NCI-H2196 treated with DMSO at 0.1 percent for 48 hours (cell line): Measurements from ENCODE around the gene UPF2.
"Not testable (repeated sequence)": the region's sequence is repeated elsewhere in the genome, so short reads cannot be mapped to it uniquely, and the experiment has no call there.

Source experiments
- DNase-seq: peaks from one replicate; lab custom pipeline; 2025; ENCODE audit not compliant: unreplicated experiment; lab: John Stamatoyannopoulos, UW

UPF2 gene

DNA sequence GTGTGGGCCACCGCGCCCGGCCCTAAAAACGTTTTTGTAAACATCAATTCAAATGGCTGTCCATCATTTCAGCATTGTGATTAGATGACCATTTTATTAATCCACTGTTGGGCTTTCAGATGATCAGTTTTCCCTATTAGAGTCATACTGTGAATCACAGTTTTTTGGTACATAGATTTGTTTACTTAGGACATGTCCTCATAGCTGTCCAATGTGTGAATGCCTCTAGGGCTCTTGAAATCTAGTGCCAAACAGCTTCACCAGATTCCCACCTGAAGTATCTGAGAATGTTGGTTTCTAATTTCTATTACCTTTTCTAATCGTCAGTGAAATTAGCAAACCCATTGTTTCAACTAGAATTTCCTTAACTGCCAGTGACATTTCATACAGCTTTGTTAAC lies 66.8 kb downstream of the UPF2 start:
- no peak for DNase-seq

- DNase-seq: not testable (repeated sequence)
Measured at GRCh38 chr10:11972523-11972922, 70.1 kb downstream of the UPF2 start.

GRCh38 chr10:11962176-11962575 lies 80.4 kb downstream of the UPF2 start:
- DNase-seq: no peak

DNA sequence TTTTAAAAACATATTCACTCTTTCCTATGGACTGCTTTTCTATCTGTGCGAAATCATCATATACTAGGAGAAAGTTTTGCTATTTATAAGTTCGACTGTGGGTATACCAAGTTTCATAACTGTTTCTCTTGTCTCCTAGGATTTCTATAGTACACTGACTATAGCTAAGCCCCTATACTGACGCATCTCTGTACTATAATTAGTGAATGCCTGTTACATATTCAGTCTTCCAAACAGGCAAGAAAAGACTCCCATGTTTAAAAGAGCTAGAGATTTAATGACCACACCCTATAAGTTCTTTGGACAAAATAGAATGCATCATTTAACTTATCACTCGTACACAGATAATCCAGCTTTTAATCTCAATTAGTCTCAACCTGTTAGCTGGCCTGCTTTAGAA lies 80.8 kb downstream of the UPF2 start:
- DNase-seq: no peak

DNA sequence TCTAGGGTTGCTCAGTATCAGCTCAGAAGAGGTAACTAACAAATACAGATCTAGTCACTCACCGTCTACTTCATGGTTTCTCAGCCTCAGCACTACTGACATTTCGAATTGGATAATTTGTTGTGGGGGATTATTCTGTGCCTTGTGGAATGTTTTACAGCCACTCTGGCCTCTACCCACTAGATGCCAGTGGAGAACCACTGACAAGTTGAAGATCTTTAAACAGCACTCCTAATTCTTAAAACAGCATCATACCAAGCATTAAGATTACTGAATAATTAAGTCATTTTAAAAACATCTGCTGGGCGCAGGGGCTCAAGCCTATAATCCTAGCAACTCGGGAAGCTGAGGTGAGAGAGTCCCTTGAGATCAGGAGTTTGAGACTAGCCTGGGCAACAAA lies 82.6 kb downstream of the UPF2 start:
- no peak for DNase-seq

DNA sequence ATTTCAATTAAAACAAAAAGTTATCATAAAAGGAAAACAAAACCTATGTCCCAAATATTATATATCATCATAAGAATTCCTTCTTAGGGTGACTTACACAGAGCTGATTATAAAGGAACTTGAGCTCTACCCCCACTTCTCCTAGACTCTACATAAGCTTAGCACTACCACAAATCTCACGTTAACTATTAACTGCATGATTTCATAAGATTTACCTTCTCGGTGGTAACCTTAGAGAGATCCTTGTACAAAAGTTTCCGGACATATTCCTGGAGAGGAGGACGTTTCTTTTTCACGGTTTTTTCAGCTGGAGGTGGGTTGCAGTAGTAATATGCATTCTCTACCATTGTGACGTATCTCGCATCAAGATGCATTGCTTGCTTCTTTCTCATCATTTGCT lies 83.7 kb downstream of the UPF2 start:
- no peak for DNase-seq

GRCh38 chr10:11951695-11952094 lies 90.9 kb downstream of the UPF2 start:
- no peak for DNase-seq

DNA sequence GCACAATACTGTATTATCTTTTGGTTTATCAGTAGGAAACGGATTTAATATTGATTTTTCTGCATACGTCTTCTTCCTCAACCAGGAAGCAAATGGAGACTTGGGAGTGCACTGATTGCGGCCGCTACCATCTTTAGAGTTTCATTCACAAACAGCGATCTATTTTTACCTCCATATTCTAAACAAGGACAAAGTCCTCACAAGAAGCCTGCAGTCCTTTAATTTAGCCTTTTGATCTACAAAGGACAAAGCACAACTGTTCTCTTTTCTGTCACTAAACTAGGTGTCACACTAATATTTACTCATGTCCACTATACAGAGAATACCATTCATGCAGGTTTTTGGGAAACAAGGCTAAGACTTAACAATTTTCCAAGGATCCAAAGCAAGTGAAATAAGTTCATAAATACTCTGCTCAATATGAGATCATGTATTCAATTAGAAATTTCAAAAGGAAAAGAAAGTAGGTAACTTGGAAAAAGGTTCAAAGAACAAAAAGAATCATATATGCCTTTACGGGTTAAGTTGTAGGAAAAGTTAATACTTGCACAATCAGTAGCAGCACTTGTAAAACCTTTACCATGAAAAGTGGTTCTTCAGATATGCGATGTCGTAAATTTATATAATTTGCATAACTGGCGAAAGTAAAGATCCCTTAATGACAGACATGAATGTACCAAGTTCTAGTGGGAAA lies 92.1 kb downstream of the UPF2 start:
- DNase-seq: no peak

DNA sequence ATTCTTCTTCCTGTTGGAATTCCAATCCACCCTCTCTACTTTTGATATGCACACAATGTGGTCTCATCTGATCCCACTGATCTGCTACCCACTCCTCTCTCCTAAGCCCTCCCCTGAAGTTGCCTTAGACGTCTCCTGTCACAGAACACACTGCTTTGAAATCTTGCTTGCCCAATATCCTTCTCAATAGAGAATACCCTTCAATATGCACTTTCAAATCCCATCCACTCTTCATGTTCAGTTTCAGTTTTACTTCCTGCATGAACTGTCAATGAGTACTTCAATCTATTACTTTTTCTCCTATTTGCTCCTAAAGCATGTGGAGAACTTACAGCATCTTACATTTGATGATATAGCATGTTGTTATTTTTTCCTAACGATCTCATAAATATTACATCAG lies 93.5 kb downstream of the UPF2 start:
- DNase-seq: no peak

GRCh38 chr10:11946652-11947051 lies 96.0 kb downstream of the UPF2 start:
- no peak for DNase-seq

- DNase-seq: no peak
Measured at GRCh38 chr10:11936389-11937152, 106.0 kb downstream of the UPF2 start.

GRCh38 chr10:11934262-11934661 lies 108.3 kb downstream of the UPF2 start:
- DNase-seq: no peak

DNA sequence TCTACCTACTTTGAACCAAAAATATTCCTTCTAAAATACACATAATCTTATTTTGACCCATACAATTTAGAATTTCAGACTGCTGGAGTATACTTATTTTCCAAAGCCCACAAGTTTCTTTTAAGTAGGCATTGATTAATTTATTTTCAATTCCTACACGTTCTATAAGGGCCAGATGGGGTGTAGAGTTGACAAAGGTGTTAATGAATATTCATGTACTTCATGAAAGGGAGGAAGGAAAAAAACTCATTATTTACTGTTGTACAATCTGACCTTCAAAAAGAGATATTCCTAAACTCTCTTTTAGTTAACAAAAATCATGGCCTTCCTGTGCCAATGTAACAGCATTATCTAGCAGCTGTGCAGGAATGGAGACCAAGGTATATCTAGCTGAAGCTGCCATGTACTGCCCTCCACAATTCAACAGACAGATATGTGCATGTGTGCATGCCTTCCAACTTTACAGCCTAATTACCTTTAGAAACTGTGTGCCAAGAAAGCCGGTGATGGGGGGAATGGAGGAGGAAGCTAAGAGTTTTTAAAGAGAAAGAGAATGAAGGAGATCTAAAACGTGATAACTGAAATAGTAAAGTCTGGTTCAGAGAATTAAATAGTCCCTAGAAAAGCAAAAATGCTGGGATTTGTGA lies 108.9 kb downstream of the UPF2 start:
- DNase-seq: no peak

DNA sequence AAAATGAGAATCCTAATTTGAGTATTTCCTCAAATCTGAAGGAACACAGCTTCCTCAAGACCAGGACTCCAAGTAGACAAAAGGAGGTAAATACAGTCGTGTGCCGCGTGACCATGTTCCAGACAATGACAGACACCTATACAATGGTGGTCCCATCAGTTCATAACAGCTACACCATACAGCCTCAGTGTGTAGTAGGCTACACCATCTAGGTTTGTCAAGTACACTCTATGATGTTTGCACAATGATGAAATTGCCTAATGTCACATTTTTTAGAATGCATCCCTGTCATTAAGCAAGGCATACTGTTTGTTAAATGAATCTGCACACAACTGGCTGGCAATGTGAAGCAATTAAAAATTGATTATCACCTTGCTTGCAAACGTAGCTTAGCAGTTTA lies 111.6 kb downstream of the UPF2 start:
- no peak for DNase-seq

- no peak for DNase-seq
Measured at GRCh38 chr10:11930312-11930978, 112.2 kb downstream of the UPF2 start.

DNA sequence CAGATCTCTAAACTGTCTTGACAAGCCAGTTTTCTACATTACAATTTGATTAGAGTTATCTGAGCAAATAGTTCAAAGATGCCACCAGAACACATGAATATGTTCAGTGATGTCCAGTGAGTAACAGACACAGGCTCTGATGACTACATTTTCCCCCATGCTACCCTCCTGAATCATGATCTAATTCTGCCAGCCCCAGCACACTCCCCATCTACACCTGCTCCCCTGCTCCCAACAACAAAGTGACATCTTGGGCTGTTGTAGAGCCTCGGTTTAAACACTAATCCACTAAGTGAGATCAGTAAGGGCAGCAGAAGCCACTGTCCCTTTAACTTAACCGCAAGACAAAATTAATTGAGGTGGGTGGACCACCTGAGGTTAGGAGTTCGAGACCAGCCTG lies 114.9 kb downstream of the UPF2 start:
- no peak for DNase-seq

DNA sequence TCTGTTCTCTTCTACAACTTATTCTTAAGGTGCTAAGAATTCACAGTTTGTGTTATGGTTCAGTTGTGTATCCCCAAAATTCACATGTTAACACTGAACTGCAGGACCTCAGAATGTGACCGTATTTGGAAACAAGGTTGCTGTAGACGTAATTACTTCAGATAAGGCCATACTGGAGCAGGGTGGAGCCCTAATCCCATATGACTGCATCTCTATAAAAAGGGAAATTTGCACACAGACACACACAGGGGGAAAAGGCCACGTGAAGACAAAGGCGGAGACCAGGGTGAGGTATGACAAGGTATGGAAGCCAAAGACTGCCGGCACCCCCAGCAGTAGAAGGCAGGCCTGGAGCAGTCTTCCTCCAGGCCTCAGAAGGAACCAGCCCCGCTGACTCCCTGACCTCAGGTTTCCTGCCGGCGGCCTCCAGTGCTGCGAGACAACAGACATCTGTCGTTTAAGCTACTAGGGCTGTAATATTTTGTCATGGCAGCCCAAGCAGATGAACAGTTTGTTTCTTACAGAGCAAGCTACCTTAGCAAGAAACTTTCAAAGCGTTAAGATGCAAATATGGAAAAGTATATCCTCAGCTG lies 120.7 kb downstream of the UPF2 start:
- no peak for DNase-seq

- DNase-seq: no peak
Measured at GRCh38 chr10:11919271-11919670, 123.3 kb downstream of the UPF2 start.

DNA sequence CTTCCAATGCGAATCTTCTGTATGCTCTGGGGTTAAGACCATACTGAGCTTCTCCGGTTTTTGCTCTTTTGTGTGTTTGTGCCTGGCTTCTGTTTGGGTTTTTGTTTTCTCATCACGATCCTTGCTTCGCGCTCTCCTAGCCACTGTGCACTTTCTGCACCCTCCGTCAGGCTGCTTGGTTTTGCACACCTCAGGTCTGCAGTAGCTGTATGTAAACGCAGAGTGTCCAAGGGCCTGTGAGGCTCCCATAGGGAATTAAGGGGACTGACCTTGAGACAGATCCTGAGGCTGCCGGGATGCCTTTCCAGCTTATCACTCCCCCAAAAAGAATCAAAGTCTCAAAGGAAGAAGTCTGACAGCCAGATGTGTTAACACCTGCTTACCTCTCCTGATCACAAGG lies 124.2 kb downstream of the UPF2 start:
- no peak for DNase-seq

DNA sequence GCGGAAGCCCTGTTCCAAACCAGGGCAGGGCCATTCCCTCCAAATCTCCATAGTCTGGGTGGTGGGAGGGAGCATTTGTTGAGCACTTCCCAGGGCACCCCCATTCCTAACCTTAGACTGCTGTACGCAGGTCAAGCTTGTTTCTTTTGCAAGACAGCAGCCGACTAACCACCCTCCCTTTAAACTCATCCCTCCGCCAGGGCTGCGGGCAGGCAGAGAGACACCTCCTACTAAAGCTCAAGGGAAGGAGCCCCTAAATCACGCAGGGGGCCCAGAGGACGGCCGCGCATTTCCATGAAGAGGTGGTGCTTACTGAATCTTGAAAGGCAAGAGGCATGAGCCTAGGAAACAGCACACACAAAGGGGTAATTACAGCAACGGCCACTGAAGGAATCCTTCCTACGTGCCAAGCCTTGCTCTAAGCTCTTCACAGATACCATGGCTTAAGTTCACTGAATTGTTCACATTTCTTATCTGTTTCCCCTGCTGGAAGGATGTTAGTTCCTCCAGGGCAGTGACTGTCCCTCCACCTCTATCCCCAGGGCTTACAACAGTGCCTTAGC lies 129.4 kb downstream of the UPF2 start:
- no peak for DNase-seq

GRCh38 chr10:11910102-11910501 lies 132.5 kb downstream of the UPF2 start:
- DNase-seq: no peak
